Common myeloid progenitor, CD34-positive (primary cell): Measurements from ENCODE around the gene BPTF.
"Not testable (repeated sequence)": the region's sequence is repeated elsewhere in the genome, so short reads cannot be mapped to it uniquely, and the experiment has no call there.

Experiments
- CTCF ChIA-PET: fragments of 350-600 bp; sonication (Branson Sonifier 250); formaldehyde crosslinking; loops from one replicate; lab custom pipeline; 2021; ENCODE audit warnings: antibody characterized with exemption; lab: Charles Lee
- POLR2A ChIA-PET: fragments of 350-600 bp; sonication (Branson Sonifier 250); formaldehyde crosslinking; loops from one replicate; lab custom pipeline; 2021; ENCODE audit warnings: antibody characterized with exemption; lab: Charles Lee
- DNase-seq, 3 donors: peaks; one replicate each; pipeline versions ENCODE4 v3.0.0 to v3.0.0-alpha.2; 2013
- H3K27ac ChIP-seq, 2 experiments: 1 replicate in 1 of 2; 2 replicates in 1 of 2; pipeline ENCODE4 v1.7.0; 2013; ENCODE audit warnings: inconsistent platforms in 2 of 2, low read length in 2 of 2, mild to moderate bottlenecking in 2 of 2, low read depth in 1 of 2, moderate library complexity in 1 of 2; ENCODE audit not compliant: severe bottlenecking in 2 of 2, insufficient read depth in 1 of 2, poor library complexity in 1 of 2
- H3K27me3 ChIP-seq, 5 experiments: replicated peaks in 2 of 5; 1 replicate in 3 of 5; 2 replicates in 2 of 5; pipeline versions ENCODE4 v1.6.1 to v1.7.0; 2013; ENCODE audit warnings: low read length in 4 of 5, mild to moderate bottlenecking in 2 of 5, moderate library complexity in 2 of 5, inconsistent platforms in 1 of 5; ENCODE audit not compliant: insufficient read depth in 5 of 5, control insufficient read depth in 4 of 5
- H3K36me3 ChIP-seq, 4 experiments: 1 replicate in 2 of 4; 2 replicates in 2 of 4; pipeline versions ENCODE4 v1.6.1 to v1.7.0; 2013; ENCODE audit warnings: low read length in 3 of 4, control low read depth in 1 of 4, mild to moderate bottlenecking in 1 of 4; ENCODE audit not compliant: control insufficient read depth in 4 of 4, insufficient read depth in 4 of 4
- H3K4me1 ChIP-seq, 4 experiments: 1 replicate in 3 of 4; 2 replicates in 1 of 4; pipeline versions ENCODE4 v1.6.1 to v1.7.1; 2013; ENCODE audit warnings: low read length in 3 of 4, mild to moderate bottlenecking in 3 of 4, control low read depth in 1 of 4, inconsistent platforms in 1 of 4, moderate library complexity in 1 of 4; ENCODE audit not compliant: control insufficient read depth in 4 of 4, insufficient read depth in 4 of 4; ENCODE audit errors: control extremely low read depth in 1 of 4
- H3K4me3 ChIP-seq, 7 experiments: 1 replicate in 4 of 7; 2 replicates in 3 of 7; pipeline versions ENCODE4 v1.5.1 to v1.7.0; 2013; ENCODE audit warnings: mild to moderate bottlenecking in 7 of 7, low read length in 6 of 7, moderate library complexity in 6 of 7, inconsistent platforms in 2 of 7, low read depth in 2 of 7, control low read depth in 1 of 7; ENCODE audit not compliant: insufficient read depth in 4 of 7, control insufficient read depth in 1 of 7; ENCODE audit errors: extremely low read depth in 1 of 7
- H3K9me3 ChIP-seq, 5 experiments: 1 replicate in 4 of 5; 2 replicates in 1 of 5; pipeline versions ENCODE4 v1.6.1 to v1.7.1; 2013; ENCODE audit warnings: low read length in 4 of 5, mild to moderate bottlenecking in 2 of 5, inconsistent platforms in 1 of 5, low read depth in 1 of 5, moderate library complexity in 1 of 5; ENCODE audit not compliant: control insufficient read depth in 4 of 5, insufficient read depth in 2 of 5; ENCODE audit errors: control extremely low read depth in 1 of 5
- WGBS: methylation state at CpG from one replicate; pipeline ENCODE4 v1.1.5; 2013; ENCODE audit not compliant: insufficient coverage; 5-methylcytosine and 5-hydroxymethylcytosine counted together

BPTF gene

GRCh38 chr17:67845374-67845773 lies 20.1 kb downstream of the BPTF start:
- Histone ChIP-seq H3K27me3 (no peaks in the 10 kb centered on the region), H3K36me3 (peaks cover 0 to 2% (median 0%) of the 10 kb centered on the region in 4 experiments), H3K9me3 (no peaks in the 10 kb centered on the region), H3K4me1 (peaks cover 3 to 16% (median 8%) of the 10 kb centered on the region in 4 experiments), H3K4me3 (no peak overlapping the region), H3K27ac (no peak overlapping the region)
- WGBS: 100% methylated on average over 3 of the region's 5 CpGs
- ChIA-PET CTCF (no interaction called here), POLR2A (no interaction called here)
- DNase-seq: no peak

DNA sequence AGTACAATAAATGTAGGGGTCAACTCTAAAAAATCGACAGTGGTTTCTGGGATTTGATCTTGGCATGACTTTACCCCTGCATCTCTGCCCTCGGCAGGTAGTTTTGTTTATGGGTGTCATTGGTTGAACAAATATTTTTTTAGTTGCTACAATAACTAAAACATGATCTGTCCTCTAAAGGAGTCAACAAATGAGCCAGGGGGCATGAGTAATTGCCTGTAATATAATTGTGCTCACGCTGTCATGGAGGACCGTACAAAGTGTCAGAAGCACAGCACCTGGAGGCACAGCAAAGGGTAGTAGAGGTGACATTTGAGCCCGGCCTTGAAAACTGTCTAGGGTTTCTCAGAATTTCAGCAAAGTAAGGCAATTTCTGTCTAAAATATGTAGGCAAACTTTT lies 22.9 kb downstream of the BPTF start:
- H3K27me3 ChIP-seq, H3K9me3 ChIP-seq, H3K36me3 ChIP-seq, DNase-seq, POLR2A ChIA-PET, CTCF ChIA-PET, H3K4me3 ChIP-seq: not testable (repeated sequence)
- WGBS: 95% methylated on average over 2 of the region's 5 CpGs
- H3K4me1 ChIP-seq: peaks cover 0 to 20% (median 13%) of the 10 kb centered on the region in 4 experiments
- peak overlapping the region in 1 of 2 experiments; percentile 14 for H3K27ac ChIP-seq

DNA sequence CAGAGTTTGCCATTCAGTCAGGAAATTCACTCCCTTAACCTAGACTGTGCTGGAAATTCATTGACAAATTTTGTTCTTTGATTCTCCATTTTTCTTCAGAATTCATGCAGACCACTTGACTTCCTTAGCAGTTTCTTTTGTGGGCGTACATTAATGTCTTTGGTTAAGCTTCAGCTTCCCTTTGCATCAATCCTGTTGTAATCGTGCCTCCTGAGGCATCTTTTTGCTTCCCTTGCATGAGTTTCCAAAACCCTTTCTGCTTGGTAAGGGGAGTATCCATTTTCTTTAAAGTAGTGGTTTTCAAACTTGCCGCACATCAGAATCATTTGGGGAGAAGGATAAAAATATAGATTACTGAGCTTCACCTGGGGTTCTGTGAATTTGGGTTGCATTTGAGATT lies 23.5 kb downstream of the BPTF start:
- Histone ChIP-seq H3K27ac (peak overlapping the region in 1 of 2 experiments; percentile 14), H3K4me1 (peaks cover 0 to 22% (median 13%) of the 10 kb centered on the region in 4 experiments)
- peak in 2 of 3 donors; percentile 56 to 68 for DNase-seq
- WGBS: 12% methylated on average over 3 of the region's 3 CpGs
- H3K9me3 ChIP-seq, H3K4me3 ChIP-seq, CTCF ChIA-PET, H3K36me3 ChIP-seq, H3K27me3 ChIP-seq, POLR2A ChIA-PET: not testable (repeated sequence)

GRCh38 chr17:67850991-67851631 lies 25.8 kb downstream of the BPTF start:
- no peak for DNase-seq
- ChIA-PET POLR2A (no interaction called here), CTCF (interaction anchor here (1.3 kb wide), 1 partner anchor 16 kb away, joined by 3 read pairs; no protein-coding TSS in a partner anchor)
- no peak overlapping the region for H3K4me3 ChIP-seq
- H3K27ac ChIP-seq: no peak overlapping the region
- 100% methylated on average over 2 of the region's 8 CpGs for WGBS
- H3K4me1 ChIP-seq: peaks cover 5 to 30% (median 22%) of the 10 kb centered on the region in 4 experiments
- H3K27me3 ChIP-seq: no peaks in the 10 kb centered on the region
- no peaks in the 10 kb centered on the region for H3K9me3 ChIP-seq
- peaks cover 2 to 13% (median 12%) of the 10 kb centered on the region in 4 experiments for H3K36me3 ChIP-seq

DNA sequence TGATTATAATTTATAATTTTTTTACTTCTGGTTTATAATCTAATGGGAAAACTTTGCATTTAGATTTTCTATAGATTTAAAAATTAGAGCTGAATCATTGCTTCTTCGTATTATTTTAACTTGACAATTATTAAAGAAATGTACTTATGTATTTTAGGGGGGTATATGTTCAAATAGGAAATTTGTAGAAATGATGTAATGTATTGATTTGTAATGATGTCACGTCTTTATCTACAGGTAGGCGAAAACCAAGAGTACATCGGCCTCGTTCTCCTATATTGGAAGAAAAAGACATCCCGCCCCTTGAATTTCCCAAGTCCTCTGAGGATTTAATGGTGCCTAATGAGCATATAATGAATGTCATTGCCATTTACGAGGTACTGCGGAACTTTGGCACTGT lies 28.4 kb downstream of the BPTF start:
- DNase-seq: no peak
- Histone ChIP-seq H3K4me1 (peaks cover 11 to 47% (median 28%) of the 10 kb centered on the region in 4 experiments), H3K4me3 (no peak overlapping the region), H3K27ac (no peak overlapping the region), H3K9me3 (no peaks in the 10 kb centered on the region), H3K27me3 (no peaks in the 10 kb centered on the region), H3K36me3 (peaks cover 2 to 13% (median 12%) of the 10 kb centered on the region in 4 experiments)
- ChIA-PET CTCF (no interaction called here), POLR2A (no interaction called here)
- WGBS: 97% methylated on average over 7 of the region's 8 CpGs

DNA sequence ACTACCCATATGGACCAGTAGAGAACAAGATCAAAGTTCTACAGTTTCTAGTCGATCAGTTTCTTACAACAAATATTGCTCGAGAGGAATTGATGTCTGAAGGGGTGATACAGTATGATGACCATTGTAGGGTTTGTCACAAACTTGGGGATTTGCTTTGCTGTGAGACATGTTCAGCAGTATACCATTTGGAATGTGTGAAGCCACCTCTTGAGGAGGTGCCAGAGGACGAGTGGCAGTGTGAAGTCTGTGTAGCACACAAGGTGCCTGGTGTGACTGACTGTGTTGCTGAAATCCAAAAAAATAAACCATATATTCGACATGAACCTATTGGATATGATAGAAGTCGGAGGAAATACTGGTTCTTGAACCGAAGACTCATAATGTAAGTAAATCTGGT lies 29.1 kb downstream of the BPTF start:
- Histone ChIP-seq H3K9me3 (no peaks in the 10 kb centered on the region), H3K36me3 (peaks cover 2 to 13% (median 12%) of the 10 kb centered on the region in 4 experiments), H3K27ac (no peak overlapping the region), H3K4me3 (no peak overlapping the region), H3K27me3 (no peaks in the 10 kb centered on the region), H3K4me1 (peaks cover 11 to 48% (median 24%) of the 10 kb centered on the region in 4 experiments)
- ChIA-PET CTCF (interaction anchor here (1.2 to 1.7 kb wide), 2 partner anchors 9 to 54 kb away, joined by 3 to 5 read pairs; no protein-coding TSS in a partner anchor), POLR2A (no interaction called here)
- DNase-seq: no peak
- 94% methylated on average over 3 of the region's 6 CpGs for WGBS
